Measurements from ENCODE around the gene GNG7.

DNA sequence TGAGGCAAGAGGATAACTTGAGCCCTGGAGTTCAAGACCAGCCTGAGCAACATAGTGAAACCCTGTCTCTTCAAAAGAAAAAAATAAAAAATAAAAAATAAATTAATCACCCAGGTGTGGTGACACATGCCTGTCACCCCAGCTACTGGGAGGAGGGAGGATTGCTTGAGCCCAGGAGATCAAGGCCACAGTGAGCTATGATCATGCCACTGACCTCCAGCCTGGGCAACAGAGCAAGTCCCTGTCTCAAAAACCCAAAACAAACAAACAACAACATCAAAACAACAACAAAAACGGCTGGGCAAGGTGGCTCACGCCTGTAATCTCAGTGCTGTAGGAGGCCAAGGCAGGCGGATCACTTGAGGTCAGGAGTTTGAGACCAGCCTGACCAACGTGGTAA, 41.6 kb upstream of the GNG7 start:
- TF ChIP-seq, protein P1, sequence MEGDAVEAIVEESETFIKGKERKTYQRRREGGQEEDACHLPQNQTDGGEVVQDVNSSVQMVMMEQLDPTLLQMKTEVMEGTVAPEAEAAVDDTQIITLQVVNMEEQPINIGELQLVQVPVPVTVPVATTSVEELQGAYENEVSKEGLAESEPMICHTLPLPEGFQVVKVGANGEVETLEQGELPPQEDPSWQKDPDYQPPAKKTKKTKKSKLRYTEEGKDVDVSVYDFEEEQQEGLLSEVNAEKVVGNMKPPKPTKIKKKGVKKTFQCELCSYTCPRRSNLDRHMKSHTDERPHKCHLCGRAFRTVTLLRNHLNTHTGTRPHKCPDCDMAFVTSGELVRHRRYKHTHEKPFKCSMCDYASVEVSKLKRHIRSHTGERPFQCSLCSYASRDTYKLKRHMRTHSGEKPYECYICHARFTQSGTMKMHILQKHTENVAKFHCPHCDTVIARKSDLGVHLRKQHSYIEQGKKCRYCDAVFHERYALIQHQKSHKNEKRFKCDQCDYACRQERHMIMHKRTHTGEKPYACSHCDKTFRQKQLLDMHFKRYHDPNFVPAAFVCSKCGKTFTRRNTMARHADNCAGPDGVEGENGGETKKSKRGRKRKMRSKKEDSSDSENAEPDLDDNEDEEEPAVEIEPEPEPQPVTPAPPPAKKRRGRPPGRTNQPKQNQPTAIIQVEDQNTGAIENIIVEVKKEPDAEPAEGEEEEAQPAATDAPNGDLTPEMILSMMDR (IDR thresholded peaks at IDR 0.05), result no peak
- TF ChIP-seq PRRX2 (CRISPR knock-in tag; IDR thresholded peaks at IDR 0.05) (no peak), JUN (CRISPR knock-in tag; IDR thresholded peaks at IDR 0.05) (no peak)
- TF ChIP-seq, protein P2, sequence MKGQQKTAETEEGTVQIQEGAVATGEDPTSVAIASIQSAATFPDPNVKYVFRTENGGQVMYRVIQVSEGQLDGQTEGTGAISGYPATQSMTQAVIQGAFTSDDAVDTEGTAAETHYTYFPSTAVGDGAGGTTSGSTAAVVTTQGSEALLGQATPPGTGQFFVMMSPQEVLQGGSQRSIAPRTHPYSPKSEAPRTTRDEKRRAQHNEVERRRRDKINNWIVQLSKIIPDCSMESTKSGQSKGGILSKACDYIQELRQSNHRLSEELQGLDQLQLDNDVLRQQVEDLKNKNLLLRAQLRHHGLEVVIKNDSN (CRISPR knock-in tag; IDR thresholded peaks at IDR 0.05), result no peak
- TF ChIP-seq, protein P3, sequence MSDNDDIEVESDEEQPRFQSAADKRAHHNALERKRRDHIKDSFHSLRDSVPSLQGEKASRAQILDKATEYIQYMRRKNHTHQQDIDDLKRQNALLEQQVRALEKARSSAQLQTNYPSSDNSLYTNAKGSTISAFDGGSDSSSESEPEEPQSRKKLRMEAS (CRISPR knock-in tag; IDR thresholded peaks at IDR 0.05), result no peak

Data from WTC11 (cell line).